Measurements from ENCODE around the gene FBXO40. TPM values are rescaled to one million over a fixed set of nuclear protein-coding genes. Genes with fewer than 3 reads are reported as not detected.

The FBXO40 gene
- total and polyA plus RNA-seq, 7 donors, result 0.95 to 152 (median 33.0) TPM

DNA sequence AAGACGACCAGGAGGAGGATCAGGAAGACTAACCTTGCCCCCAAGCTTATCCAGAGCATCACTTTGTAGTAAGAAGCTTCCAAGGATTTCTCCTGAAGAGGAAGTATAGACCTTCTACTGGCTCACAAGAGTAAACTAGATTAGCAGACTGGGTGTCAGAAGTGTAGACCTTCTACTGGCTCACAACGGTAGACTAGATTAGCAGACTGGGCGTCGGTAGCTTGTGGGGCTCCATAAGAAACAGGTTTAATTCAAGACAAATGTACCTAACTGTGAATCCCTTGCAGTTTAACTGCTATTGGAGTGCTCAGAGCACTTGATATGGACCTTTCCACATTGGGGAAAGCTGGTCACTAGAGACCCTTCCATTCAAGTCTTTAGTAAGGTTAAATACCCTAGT lies 12.9 kb downstream of the FBXO40 start:
- no peak for DNase-seq
- H3K4me1 ChIP-seq, result peaks cover 21% of the 10 kb centered on the region
- WGBS, 3 donors, result 89 to 95% (median 89%) methylated on average over 4 of the region's 4 CpGs

DNA sequence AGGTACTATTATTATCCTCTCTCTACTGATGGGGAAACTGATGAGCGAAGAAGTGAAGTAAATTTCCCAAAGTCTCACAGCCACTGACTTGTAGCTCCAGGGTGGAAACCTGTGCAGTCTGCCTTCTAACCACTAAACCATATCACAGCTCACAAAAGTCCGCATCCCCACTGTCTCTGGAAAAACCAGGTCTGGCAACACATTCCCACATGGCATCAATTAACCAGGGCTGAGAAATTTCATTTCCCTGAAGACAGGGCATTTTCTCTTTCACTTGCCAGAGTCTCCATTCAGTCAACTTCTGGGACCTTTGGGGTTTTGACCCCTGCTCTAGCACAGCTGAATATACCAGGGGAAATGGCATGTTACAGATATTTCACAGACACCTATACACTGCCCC lies 26.5 kb downstream of the FBXO40 start:
- H3K36me3 ChIP-seq (ENCODE audit: insufficient read depth in 1 of 2, low read depth in 1 of 2), result peaks cover 6 to 35% of the 10 kb centered on the region in 2 donors
- TF ChIP-seq, protein P1, sequence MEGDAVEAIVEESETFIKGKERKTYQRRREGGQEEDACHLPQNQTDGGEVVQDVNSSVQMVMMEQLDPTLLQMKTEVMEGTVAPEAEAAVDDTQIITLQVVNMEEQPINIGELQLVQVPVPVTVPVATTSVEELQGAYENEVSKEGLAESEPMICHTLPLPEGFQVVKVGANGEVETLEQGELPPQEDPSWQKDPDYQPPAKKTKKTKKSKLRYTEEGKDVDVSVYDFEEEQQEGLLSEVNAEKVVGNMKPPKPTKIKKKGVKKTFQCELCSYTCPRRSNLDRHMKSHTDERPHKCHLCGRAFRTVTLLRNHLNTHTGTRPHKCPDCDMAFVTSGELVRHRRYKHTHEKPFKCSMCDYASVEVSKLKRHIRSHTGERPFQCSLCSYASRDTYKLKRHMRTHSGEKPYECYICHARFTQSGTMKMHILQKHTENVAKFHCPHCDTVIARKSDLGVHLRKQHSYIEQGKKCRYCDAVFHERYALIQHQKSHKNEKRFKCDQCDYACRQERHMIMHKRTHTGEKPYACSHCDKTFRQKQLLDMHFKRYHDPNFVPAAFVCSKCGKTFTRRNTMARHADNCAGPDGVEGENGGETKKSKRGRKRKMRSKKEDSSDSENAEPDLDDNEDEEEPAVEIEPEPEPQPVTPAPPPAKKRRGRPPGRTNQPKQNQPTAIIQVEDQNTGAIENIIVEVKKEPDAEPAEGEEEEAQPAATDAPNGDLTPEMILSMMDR (IDR thresholded peaks at IDR 0.05), result no peak
- no peaks in the 10 kb centered on the region for H3K27me3 ChIP-seq (ENCODE audit: insufficient read depth in 3 of 3, low read length in 2 of 3)
- DNase-seq (no peak), ATAC-seq (no peak)
- intact Hi-C loops (cut with DNase I), result no loop called here
- H3K9me3 ChIP-seq, result no peaks in the 10 kb centered on the region
- no peak overlapping the region for H3K4me3 ChIP-seq
- WGBS, 3 donors, result 89 to 100% (median 92%) methylated on average over 2 of the region's 2 CpGs
- no peak overlapping the region for H3K27ac ChIP-seq
- H3K4me1 ChIP-seq, result peaks cover 7% of the 10 kb centered on the region

More for the DNA sequence above, 12.9 kb downstream of the FBXO40 start:
- H3K27me3 ChIP-seq (ENCODE audit: insufficient read depth in 3 of 3, low read length in 2 of 3), result no peaks in the 10 kb centered on the region
- H3K36me3 ChIP-seq (ENCODE audit: insufficient read depth in 1 of 2, low read depth in 1 of 2), result peaks cover 3 to 25% of the 10 kb centered on the region in 2 donors
- TF ChIP-seq, protein P1 (IDR thresholded peaks at IDR 0.05), result no peak
- H3K9me3 ChIP-seq, result no peaks in the 10 kb centered on the region
- H3K4me3 ChIP-seq, result no peak overlapping the region
- intact Hi-C loops (cut with DNase I), result no loop called here
- no peak for ATAC-seq
- H3K27ac ChIP-seq, result no peak overlapping the region

DNA sequence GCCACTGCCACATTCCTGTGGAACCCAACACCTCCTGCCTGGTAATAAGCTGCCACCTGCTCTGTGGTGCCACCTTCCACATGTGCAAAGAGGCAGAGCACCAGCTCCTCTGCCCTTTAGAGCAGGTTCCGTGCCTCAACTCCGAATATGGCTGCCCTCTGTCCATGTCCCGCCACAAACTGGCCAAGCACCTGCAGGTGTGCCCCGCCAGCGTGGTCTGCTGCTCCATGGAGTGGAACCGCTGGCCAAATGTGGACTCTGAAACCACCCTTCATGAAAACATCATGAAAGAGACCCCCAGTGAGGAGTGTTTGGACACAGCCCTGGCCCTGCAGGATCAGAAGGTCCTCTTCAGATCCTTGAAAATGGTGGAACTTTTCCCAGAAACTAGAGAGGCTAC lies 28.3 kb downstream of the FBXO40 start:
- Histone ChIP-seq H3K4me3 (no peak overlapping the region), H3K27me3 (ENCODE audit: insufficient read depth in 3 of 3, low read length in 2 of 3) (no peaks in the 10 kb centered on the region), H3K36me3 (ENCODE audit: insufficient read depth in 1 of 2, low read depth in 1 of 2) (peaks cover 6 to 44% of the 10 kb centered on the region in 2 donors), H3K9me3 (no peaks in the 10 kb centered on the region), H3K27ac (no peak overlapping the region), H3K4me1 (peaks cover 12% of the 10 kb centered on the region)
- 93 to 98% (median 95%) methylated on average over 6 of the region's 6 CpGs for WGBS, 3 donors
- TF ChIP-seq, protein P1 (IDR thresholded peaks at IDR 0.05), result no peak
- intact Hi-C loops (cut with DNase I), result no loop called here
- no peak for ATAC-seq
- no peak for DNase-seq

DNA sequence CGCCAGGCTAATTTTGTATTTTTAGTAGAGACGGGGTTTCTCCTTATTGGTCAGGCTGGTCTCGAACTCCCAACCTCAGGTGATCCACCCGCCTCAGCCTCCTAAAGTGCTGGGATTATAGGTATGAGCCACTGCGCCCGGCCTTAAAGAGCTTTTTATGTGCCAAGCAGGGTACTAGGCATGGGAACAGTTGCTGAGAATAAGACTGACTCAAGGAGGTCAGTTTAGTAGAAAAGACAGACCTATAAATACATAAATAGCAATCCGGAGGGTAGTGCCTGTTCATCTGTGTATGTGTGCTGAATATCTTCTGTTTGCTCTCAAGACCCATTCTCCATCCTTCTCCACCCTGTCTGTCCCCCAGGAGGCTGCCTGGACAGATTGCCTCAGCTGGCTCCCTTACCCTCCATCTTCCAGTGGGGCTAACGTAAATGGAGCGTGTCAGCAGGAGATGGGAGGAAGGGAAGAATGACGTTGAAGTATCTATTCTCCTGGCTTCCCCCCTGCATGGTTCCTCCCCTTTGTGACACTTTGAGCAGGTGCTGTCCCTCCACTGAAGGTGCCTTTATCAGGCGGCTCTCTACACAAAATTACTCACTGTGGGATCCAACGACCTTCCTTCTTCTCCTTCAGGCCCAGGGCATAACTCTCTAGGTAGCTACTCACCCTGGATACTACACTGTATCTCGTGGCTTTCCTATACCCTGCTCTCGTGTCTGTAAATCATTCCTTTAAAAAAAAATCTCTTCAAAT lies 31.1 kb downstream of the FBXO40 start:
- TF ChIP-seq, protein P1 (IDR thresholded peaks at IDR 0.05), result no peak
- DNase-seq (no peak), ATAC-seq (peak; percentile 62 to 81 (median 68))
- Histone ChIP-seq H3K4me3 (no peak overlapping the region), H3K4me1 (peaks cover 19% of the 10 kb centered on the region), H3K27me3 (ENCODE audit: insufficient read depth in 3 of 3, low read length in 2 of 3) (no peaks in the 10 kb centered on the region), H3K36me3 (ENCODE audit: insufficient read depth in 1 of 2, low read depth in 1 of 2) (peaks cover 6 to 70% of the 10 kb centered on the region in 2 donors), H3K27ac (peak overlapping the region; percentile 32), H3K9me3 (no peaks in the 10 kb centered on the region)
- intact Hi-C loops (cut with DNase I), result no loop called here
- 52 to 61% (median 55%) methylated on average over 14 of the region's 14 CpGs for WGBS, 3 donors
